Stomach smooth muscle (tissue), 2 donors: Measurements from ENCODE around the gene RHEX.
"Not testable (repeated sequence)": the region's sequence is repeated elsewhere in the genome, so short reads cannot be mapped to it uniquely, and the experiment has no call there.

Experiments
- H3K27ac ChIP-seq: one replicate; pipeline ENCODE4 v1.7.0; 2013; ENCODE audit warnings: mild to moderate bottlenecking, low read length, inconsistent platforms
- H3K27me3 ChIP-seq, 2 donors: one replicate each; pipeline ENCODE4 v1.7.0; 2013; ENCODE audit warnings: low read length in 2 of 2; ENCODE audit not compliant: insufficient read depth in 2 of 2, control insufficient read depth in 1 of 2
- H3K36me3 ChIP-seq, 2 donors: one replicate each; pipeline ENCODE4 v1.7.0; 2013; ENCODE audit warnings: low read length in 2 of 2; ENCODE audit not compliant: control insufficient read depth in 2 of 2, insufficient read depth in 2 of 2
- H3K4me1 ChIP-seq: one replicate; pipeline ENCODE4 v1.7.0; 2013; ENCODE audit warnings: low read length; ENCODE audit not compliant: control insufficient read depth, insufficient read depth
- H3K4me3 ChIP-seq, 2 donors: one replicate each; pipeline ENCODE4 v1.7.0; 2013; ENCODE audit warnings: low read length in 2 of 2
- H3K9ac ChIP-seq, 2 donors: one replicate each; pipeline ENCODE4 v1.7.0; 2013; ENCODE audit warnings: low read length in 2 of 2, mild to moderate bottlenecking in 1 of 2
- H3K9me3 ChIP-seq, 2 donors: one replicate each; pipeline ENCODE4 v1.7.0; 2013; ENCODE audit warnings: low read length in 2 of 2; ENCODE audit not compliant: control insufficient read depth in 2 of 2
- donor health status: healthy.
- donor health status: Pancreatic carcinoma.

The RHEX gene

GRCh38 chr1:206060844-206061243 lies 7.9 kb downstream of the RHEX start:
- Histone ChIP-seq H3K27me3 (no peaks in the 10 kb centered on the region), H3K9me3 (no peaks in the 10 kb centered on the region), H3K36me3 (no peaks in the 10 kb centered on the region), H3K4me1 (no peaks in the 10 kb centered on the region), H3K4me3 (no peak overlapping the region), H3K27ac (no peak overlapping the region), H3K9ac (no peak overlapping the region)

- Histone ChIP-seq H3K27ac (no peak overlapping the region), H3K27me3 (no peaks in the 10 kb centered on the region), H3K9me3 (no peaks in the 10 kb centered on the region), H3K4me3 (no peak overlapping the region), H3K9ac (no peak overlapping the region), H3K4me1 (no peaks in the 10 kb centered on the region), H3K36me3 (no peaks in the 10 kb centered on the region)
Observed at GRCh38 chr1:206062464-206062863, 9.5 kb downstream of the RHEX start.

GRCh38 chr1:206064001-206064400 lies 11.0 kb downstream of the RHEX start:
- not testable (repeated sequence) for H3K27ac ChIP-seq, H3K4me3 ChIP-seq, H3K27me3 ChIP-seq

GRCh38 chr1:206064501-206064900 lies 11.5 kb downstream of the RHEX start:
- H3K4me1 ChIP-seq, H3K27ac ChIP-seq, H3K9me3 ChIP-seq, H3K4me3 ChIP-seq, H3K27me3 ChIP-seq, H3K9ac ChIP-seq, H3K36me3 ChIP-seq: not testable (repeated sequence)

More at GRCh38 chr1:206064001-206064400, 11.0 kb downstream of the RHEX start:
- not testable (repeated sequence) for H3K4me1 ChIP-seq, H3K9ac ChIP-seq, H3K36me3 ChIP-seq, H3K9me3 ChIP-seq

GRCh38 chr1:206065547-206066145 lies 12.7 kb downstream of the RHEX start:
- H3K9ac ChIP-seq, result no peak overlapping the region
- no peak overlapping the region for H3K4me3 ChIP-seq
- no peaks in the 10 kb centered on the region for H3K27me3 ChIP-seq
- no peaks in the 10 kb centered on the region for H3K4me1 ChIP-seq
- H3K27ac ChIP-seq, result no peak overlapping the region
- H3K9me3 ChIP-seq, result no peaks in the 10 kb centered on the region
- H3K36me3 ChIP-seq, result no peaks in the 10 kb centered on the region

- no peak overlapping the region for H3K9ac ChIP-seq
- H3K27ac ChIP-seq, result no peak overlapping the region
- H3K27me3 ChIP-seq, result no peaks in the 10 kb centered on the region
- H3K36me3 ChIP-seq, result no peaks in the 10 kb centered on the region
- no peaks in the 10 kb centered on the region for H3K4me1 ChIP-seq
- no peak overlapping the region for H3K4me3 ChIP-seq
- H3K9me3 ChIP-seq, result no peaks in the 10 kb centered on the region
Observed at GRCh38 chr1:206066479-206067171, 13.7 kb downstream of the RHEX start.

- Histone ChIP-seq H3K36me3 (no peaks in the 10 kb centered on the region), H3K9ac (no peak overlapping the region), H3K4me3 (no peak overlapping the region), H3K27ac (no peak overlapping the region), H3K27me3 (no peaks in the 10 kb centered on the region), H3K4me1 (no peaks in the 10 kb centered on the region), H3K9me3 (no peaks in the 10 kb centered on the region)
Observed at GRCh38 chr1:206067486-206068227, 14.7 kb downstream of the RHEX start.

GRCh38 chr1:206068314-206068713 lies 15.3 kb downstream of the RHEX start:
- no peak overlapping the region for H3K27ac ChIP-seq

GRCh38 chr1:206070627-206071304 lies 17.8 kb downstream of the RHEX start:
- Histone ChIP-seq H3K27me3 (no peaks in the 10 kb centered on the region), H3K9me3 (no peaks in the 10 kb centered on the region), H3K27ac (no peak overlapping the region), H3K4me3 (no peak overlapping the region), H3K4me1 (no peaks in the 10 kb centered on the region), H3K9ac (no peak overlapping the region), H3K36me3 (no peaks in the 10 kb centered on the region)

More at GRCh38 chr1:206068314-206068713, 15.3 kb downstream of the RHEX start:
- H3K9ac ChIP-seq, result no peak overlapping the region
- no peaks in the 10 kb centered on the region for H3K9me3 ChIP-seq
- H3K4me3 ChIP-seq, result no peak overlapping the region
- H3K4me1 ChIP-seq, result no peaks in the 10 kb centered on the region
- H3K27me3 ChIP-seq, result no peaks in the 10 kb centered on the region
- no peaks in the 10 kb centered on the region for H3K36me3 ChIP-seq

GRCh38 chr1:206074839-206075238 lies 21.9 kb downstream of the RHEX start:
- Histone ChIP-seq H3K4me3 (no peak overlapping the region), H3K36me3 (no peaks in the 10 kb centered on the region), H3K9me3 (no peaks in the 10 kb centered on the region), H3K4me1 (no peaks in the 10 kb centered on the region), H3K27ac (no peak overlapping the region), H3K27me3 (no peaks in the 10 kb centered on the region), H3K9ac (no peak overlapping the region)
